Adrenal gland (tissue), 5 donors: Measurements from ENCODE around the gene XPOT.

Experiments used
- POLR2A ChIP-seq, 2 donors: fragments of 450-650 bp; IDR thresholded peaks; one replicate each; pipeline ENCODE4 v1.6.1; 2017; ENCODE audit warnings: antibody characterized with exemption in 2 of 2, mild to moderate bottlenecking in 2 of 2, moderate library complexity in 1 of 2
- TF ChIP-seq, protein P1 (sequence below), 6 experiments: fragments of 450-650 bp in 4 of 6; fragments of 200-600 bp in 2 of 6; sonication (generic) in 1 of 6; IDR thresholded peaks; 1 replicate in 5 of 6; 2 replicates in 1 of 6; pipeline versions ENCODE4 v1.5.1 to v1.8.0; 2016 to 2021; ENCODE audit warnings: antibody characterized with exemption in 6 of 6, mild to moderate bottlenecking in 2 of 6, moderate library complexity in 1 of 6
- donor health status: DM: no; HTN: no; CAD: no.

DNA sequence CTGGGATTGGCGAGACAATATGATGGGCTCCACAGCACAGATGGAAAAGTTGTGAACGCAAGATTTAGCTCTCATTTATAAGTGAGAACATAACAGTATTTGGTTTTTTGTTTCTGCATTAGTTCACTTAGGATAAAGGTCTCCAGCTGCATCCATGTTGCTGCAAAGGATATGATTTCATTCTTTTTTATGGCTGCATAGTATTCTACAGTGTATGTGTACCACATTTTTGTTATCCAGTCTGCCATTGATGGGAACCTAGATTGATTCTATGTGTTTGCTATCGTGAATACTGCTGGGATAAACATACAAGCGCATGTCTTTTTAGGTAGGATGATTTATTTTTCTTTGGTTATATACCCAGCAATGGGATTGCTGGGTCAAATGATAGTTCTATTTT, 71.3 kb downstream of the XPOT start:
- TF ChIP-seq, protein P1, sequence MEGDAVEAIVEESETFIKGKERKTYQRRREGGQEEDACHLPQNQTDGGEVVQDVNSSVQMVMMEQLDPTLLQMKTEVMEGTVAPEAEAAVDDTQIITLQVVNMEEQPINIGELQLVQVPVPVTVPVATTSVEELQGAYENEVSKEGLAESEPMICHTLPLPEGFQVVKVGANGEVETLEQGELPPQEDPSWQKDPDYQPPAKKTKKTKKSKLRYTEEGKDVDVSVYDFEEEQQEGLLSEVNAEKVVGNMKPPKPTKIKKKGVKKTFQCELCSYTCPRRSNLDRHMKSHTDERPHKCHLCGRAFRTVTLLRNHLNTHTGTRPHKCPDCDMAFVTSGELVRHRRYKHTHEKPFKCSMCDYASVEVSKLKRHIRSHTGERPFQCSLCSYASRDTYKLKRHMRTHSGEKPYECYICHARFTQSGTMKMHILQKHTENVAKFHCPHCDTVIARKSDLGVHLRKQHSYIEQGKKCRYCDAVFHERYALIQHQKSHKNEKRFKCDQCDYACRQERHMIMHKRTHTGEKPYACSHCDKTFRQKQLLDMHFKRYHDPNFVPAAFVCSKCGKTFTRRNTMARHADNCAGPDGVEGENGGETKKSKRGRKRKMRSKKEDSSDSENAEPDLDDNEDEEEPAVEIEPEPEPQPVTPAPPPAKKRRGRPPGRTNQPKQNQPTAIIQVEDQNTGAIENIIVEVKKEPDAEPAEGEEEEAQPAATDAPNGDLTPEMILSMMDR (IDR thresholded peaks at IDR 0.05) = no peak
- TF ChIP-seq POLR2A (IDR thresholded peaks at IDR 0.05) = no peak
